Lower lobe of right lung (tissue), 2 donors: Measurements from ENCODE around the gene FBXL20. TPM values are rescaled to one million over a fixed set of nuclear protein-coding genes. Genes with fewer than 3 reads are reported as not detected.

ENCODE experiments used
- ATAC-seq, 2 donors: fragments of 200-7000 bp; cut with Tn5 transposase; one replicate each; pipeline ENCODE4 v1.9.1; 2020 to 2022; ENCODE audit warnings: mild to moderate bottlenecking in 2 of 2, moderate library complexity in 2 of 2
- DNase-seq: peaks from one replicate; pipeline ENCODE4 v3.0.0-alpha.2; 2020
- H3K27ac ChIP-seq: fragments of 200-600 bp; one replicate; pipeline ENCODE4 v1.8.0; 2022
- H3K27me3 ChIP-seq: fragments of 200-600 bp; one replicate; pipeline ENCODE4 v1.8.0; 2022; ENCODE audit warnings: low read depth
- H3K36me3 ChIP-seq: fragments of 200-600 bp; one replicate; pipeline ENCODE4 v1.8.0; 2022; ENCODE audit warnings: mild to moderate bottlenecking
- H3K4me1 ChIP-seq: fragments of 200-600 bp; one replicate; pipeline ENCODE4 v1.8.0; 2022
- H3K4me3 ChIP-seq: fragments of 200-600 bp; one replicate; pipeline ENCODE4 v1.8.0; 2022; ENCODE audit warnings: mild to moderate bottlenecking
- H3K9me3 ChIP-seq: fragments of 200-600 bp; one replicate; pipeline ENCODE4 v1.8.0; 2022
- CTCF ChIP-seq: fragments of 200-600 bp; IDR thresholded peaks from one replicate; pipeline ENCODE4 v1.8.0; 2022; ENCODE audit warnings: antibody characterized with exemption, mild to moderate bottlenecking
- intact Hi-C: fragments of 100-400 bp; cut with DNase I; formaldehyde crosslinking; loops from one replicate; pipeline ENCODE4 v1.11.0; 2022
- total RNA-seq: library from RNA; stranded (reverse); fragmentation: NEBNext Ultra II Directional; extraction: Animal tissue kit (Norgen Biotek cat#: 25700); gene quantifications from one replicate; pipeline ENCODE4 v1.2.1, GENCODE V29; 2021
- donor health status: DM: no; HTN: yes; CAD: no; lungs with severe emphysema.

The FBXL20 gene
- total RNA-seq, 1 donor from 2014 or later = 25.4 TPM

DNA sequence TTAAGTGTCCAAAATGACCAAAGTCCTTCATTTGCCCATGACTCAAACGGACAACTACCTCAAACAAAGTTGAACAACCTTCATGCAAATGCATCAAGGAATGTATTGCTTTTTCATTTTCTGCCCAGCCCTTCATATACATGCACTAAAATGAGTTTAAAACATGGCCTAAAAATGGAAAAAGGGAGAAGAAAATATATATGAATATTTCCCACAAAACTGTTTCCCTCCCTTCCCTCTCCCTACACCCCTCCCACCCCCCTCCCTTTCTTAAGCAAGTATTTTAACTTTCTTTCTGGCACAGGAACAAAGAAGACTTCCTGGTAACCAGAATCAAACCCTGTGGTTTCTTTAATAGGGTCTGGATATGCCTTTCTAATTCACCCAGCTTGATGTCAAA is 5.5 kb upstream of the FBXL20 start:
- no peak for TF ChIP-seq CTCF
- no peak overlapping the region for H3K4me3 ChIP-seq
- DNase-seq (no peak), ATAC-seq (no peak)
- H3K27me3 ChIP-seq = no peaks in the 10 kb centered on the region
- peaks cover 61% of the 10 kb centered on the region for H3K36me3 ChIP-seq
- intact Hi-C loops = no loop called here
- no peak overlapping the region for H3K27ac ChIP-seq
- H3K9me3 ChIP-seq = no peaks in the 10 kb centered on the region
- no peaks in the 10 kb centered on the region for H3K4me1 ChIP-seq

DNA sequence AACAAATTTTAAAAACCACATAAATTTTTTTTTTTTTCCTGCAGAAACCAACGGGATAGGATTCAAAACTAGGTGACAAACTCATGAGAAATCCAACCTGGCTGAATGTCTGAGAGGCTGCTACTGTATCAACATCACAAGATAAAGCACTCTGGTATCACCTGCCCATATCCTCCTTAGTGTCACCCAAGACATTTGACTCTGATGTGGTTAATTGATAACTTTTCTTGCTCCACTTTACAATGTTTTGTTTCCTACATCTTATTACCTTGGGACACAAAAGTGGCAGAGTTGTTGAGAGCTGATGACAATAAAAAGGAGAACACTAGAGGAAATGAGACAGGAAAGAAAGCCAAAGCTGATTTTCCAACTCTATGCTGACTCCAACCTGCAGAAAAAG is 4.0 kb upstream of the FBXL20 start:
- ATAC-seq (no peak), DNase-seq (no peak)
- H3K4me1 ChIP-seq = peaks cover under 1% of the 10 kb centered on the region
- no peak overlapping the region for H3K4me3 ChIP-seq
- no peaks in the 10 kb centered on the region for H3K27me3 ChIP-seq
- H3K9me3 ChIP-seq = no peaks in the 10 kb centered on the region
- intact Hi-C loops = no loop called here
- no peak overlapping the region for H3K27ac ChIP-seq
- TF ChIP-seq CTCF = no peak
- peaks cover 46% of the 10 kb centered on the region for H3K36me3 ChIP-seq

DNA sequence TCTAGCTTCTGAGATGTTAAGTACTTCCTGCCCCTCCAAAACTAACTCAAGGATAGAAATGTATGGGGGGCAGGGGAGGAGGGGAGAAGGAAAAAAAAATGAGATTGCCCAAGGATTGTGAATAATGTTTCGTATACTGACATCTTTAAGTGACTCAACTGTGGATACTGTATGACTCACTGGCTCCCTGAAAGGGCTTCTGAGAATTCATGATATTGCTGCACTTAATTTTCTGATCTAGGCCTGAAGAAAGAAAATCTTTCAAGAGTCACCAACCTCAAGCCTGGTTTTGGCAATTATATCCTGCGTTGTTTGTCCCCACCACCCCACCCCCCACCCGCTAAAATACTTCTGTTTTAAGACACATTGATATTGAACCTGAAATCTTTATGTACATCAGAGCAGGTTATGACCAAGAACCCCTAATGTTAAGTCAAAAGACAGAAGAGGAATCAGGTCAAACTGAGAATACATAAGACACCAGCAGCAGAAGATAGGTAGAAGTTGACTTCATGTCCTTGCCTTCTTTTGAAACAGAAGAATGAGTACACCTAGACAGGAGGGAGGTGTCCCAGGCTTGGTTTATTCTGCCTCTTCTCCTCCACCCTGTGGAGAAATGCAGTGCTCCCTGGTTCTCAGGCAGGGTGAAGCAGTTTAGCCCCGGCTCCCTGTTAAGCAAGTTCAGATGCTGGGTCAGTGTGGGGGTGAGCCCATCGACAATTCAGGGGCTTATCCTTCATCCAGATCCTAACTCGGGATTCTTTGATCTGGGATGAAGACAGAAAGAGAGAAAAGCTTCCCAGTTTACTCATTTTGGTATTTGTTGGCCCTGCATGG is 3.3 kb upstream of the FBXL20 start:
- ATAC-seq (no peak), DNase-seq (no peak)
- H3K9me3 ChIP-seq = no peaks in the 10 kb centered on the region
- peaks cover 39% of the 10 kb centered on the region for H3K36me3 ChIP-seq
- intact Hi-C loops = no loop called here
- peaks cover 8% of the 10 kb centered on the region for H3K4me1 ChIP-seq
- H3K27ac ChIP-seq = no peak overlapping the region
- no peak for TF ChIP-seq CTCF
- H3K4me3 ChIP-seq = no peak overlapping the region
- H3K27me3 ChIP-seq = no peaks in the 10 kb centered on the region

DNA sequence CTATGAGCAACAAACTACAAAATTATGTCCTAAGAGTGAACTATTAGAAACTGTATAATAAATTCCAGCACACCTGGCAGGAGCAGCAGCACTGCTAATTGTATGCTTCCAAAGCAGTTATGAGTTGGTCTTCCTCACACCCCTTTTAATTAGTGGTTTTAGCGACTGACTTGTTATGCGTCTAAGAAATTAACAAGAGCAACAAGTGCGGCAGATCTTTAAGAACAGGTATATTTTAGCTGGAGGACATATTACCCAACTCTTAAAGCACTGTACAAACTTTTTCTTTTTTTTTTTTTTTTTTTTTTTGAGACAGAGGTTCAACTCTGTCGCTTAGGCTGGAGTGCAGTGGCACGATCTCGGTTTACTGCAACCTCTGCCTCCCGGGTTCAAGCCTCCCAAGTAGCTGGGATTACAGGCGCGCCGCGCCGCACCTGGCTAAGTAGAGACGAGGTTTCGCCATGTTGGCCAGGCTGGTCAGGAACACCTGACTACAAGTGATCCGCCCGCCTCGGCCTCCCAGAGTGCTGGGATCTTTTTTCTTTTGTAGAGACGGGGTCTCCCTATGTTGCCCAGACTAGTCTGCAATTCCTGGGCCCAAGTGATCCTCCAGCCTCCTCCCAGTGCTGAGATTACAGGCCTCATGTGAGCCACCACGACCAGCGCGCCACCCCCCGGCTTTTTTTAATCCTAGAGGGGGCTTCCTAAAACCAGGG is 1.6 kb upstream of the FBXL20 start:
- H3K27ac ChIP-seq = no peak overlapping the region
- DNase-seq (no peak), ATAC-seq (no peak)
- H3K4me3 ChIP-seq = peak overlapping the region; percentile 97
- intact Hi-C loops = no loop called here
- no peaks in the 10 kb centered on the region for H3K27me3 ChIP-seq
- H3K9me3 ChIP-seq = no peaks in the 10 kb centered on the region
- peaks cover 22% of the 10 kb centered on the region for H3K36me3 ChIP-seq
- no peak for TF ChIP-seq CTCF
- peaks cover 25% of the 10 kb centered on the region for H3K4me1 ChIP-seq

DNA sequence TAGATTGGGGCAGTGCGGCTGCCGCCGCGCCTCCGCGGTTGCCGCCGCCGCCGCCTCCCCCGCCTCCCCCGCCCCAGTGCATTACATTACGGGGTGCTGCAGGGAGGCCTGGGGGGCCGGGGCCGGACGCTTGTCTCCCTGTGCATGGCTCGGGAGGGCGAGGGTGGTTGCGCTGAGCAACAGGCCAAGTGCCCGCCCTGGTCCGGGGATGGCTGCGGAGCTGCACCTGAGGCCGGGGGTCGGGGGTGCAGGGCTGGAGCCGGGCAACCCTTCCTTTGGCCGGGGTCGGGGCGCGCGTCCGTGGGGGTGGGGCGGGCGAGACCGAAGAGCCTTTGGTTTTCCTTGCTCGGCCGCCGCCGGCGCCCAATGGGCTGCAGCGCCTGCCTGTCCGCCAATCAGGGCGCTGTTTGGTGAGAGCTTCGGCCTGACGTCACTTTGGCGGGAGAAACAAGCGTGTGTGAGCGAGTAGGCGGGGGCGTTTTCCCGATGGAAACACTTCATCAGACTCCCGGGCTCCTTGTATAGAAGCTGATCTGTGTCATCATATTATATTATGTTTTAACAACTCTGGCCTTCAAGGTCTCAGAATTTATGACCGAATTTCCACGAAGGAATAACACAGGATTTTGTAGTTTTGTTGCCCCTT is 941 bp upstream of the FBXL20 start:
- no peak for TF ChIP-seq CTCF
- H3K27ac ChIP-seq = peak overlapping the region; percentile 86
- no peaks in the 10 kb centered on the region for H3K9me3 ChIP-seq
- peaks cover 15% of the 10 kb centered on the region for H3K36me3 ChIP-seq
- DNase-seq = peak; percentile 95
- no peaks in the 10 kb centered on the region for H3K27me3 ChIP-seq
- H3K4me1 ChIP-seq = peaks cover 26% of the 10 kb centered on the region
- peak overlapping the region; percentile 97 for H3K4me3 ChIP-seq
- intact Hi-C loops = no loop called here
- peak; percentile 94 to 95 for ATAC-seq
